Activated CD4-positive, alpha-beta T cell treated with anti-CD3 and anti-CD28 coated beads, Interleukin-2, amount 50 U/mL, for 16 hours (primary cell): ENCODE data around the gene NR1D2.
"Not testable (repeated sequence)": the region's sequence is repeated elsewhere in the genome, so short reads cannot be mapped to it uniquely, and the experiment has no call there.

Experiments
- DNase-seq: peaks from one replicate; pipeline ENCODE4 v3.0.0-alpha.2; 2020

The NR1D2 gene

GRCh38 chr3:23944861-23945662 lies at the start of gene NR1D2:
NR1D2 (plus strand) TSS chr3:23945286; CDS start chr3:23945579, 293 bp downstream.
- peak; percentile 76 for DNase-seq

- no peak for DNase-seq
Measured at GRCh38 chr3:23900744-23901143, 44.3 kb upstream of the NR1D2 start.

GRCh38 chr3:23904545-23904944 lies 40.5 kb upstream of the NR1D2 start:
- no peak for DNase-seq

GRCh38 chr3:23909341-23909740 lies 35.7 kb upstream of the NR1D2 start:
- no peak for DNase-seq

GRCh38 chr3:23911397-23911796 lies 33.7 kb upstream of the NR1D2 start:
- DNase-seq, result no peak

GRCh38 chr3:23912335-23912734 lies 32.8 kb upstream of the NR1D2 start:
- not testable (repeated sequence) for DNase-seq

GRCh38 chr3:23913182-23913581 lies 31.9 kb upstream of the NR1D2 start:
- DNase-seq, result no peak

- DNase-seq, result no peak
Measured at GRCh38 chr3:23913873-23914743, 31.0 kb upstream of the NR1D2 start.

- DNase-seq, result no peak
Measured at GRCh38 chr3:23915537-23916108, 29.5 kb upstream of the NR1D2 start.

GRCh38 chr3:23916152-23916885 lies 28.8 kb upstream of the NR1D2 start:
- no peak for DNase-seq

- peak; percentile 98 for DNase-seq
Measured at GRCh38 chr3:23916886-23917678, 28.0 kb upstream of the NR1D2 start, which contains the start of the genes NKIRAS1 and RPL15. NKIRAS1 (minus strand) TSS chr3:23916990; CDS start chr3:23910904, 6,086 bp downstream. RPL15 (plus strand) TSS chr3:23917132; CDS start chr3:23917860, 728 bp downstream.

- DNase-seq, result not testable (repeated sequence)
Measured at GRCh38 chr3:23917679-23918303, 27.3 kb upstream of the NR1D2 start.

- not testable (repeated sequence) for DNase-seq
Measured at GRCh38 chr3:23918331-23918730, 26.8 kb upstream of the NR1D2 start.

- DNase-seq, result no peak
Measured at GRCh38 chr3:23919628-23920027, 25.5 kb upstream of the NR1D2 start.

- DNase-seq, result no peak
Measured at GRCh38 chr3:23920151-23920655, 24.9 kb upstream of the NR1D2 start.

GRCh38 chr3:23921052-23921511 lies 24.0 kb upstream of the NR1D2 start:
- DNase-seq, result no peak

- no peak for DNase-seq
Measured at GRCh38 chr3:23923786-23924185, 21.3 kb upstream of the NR1D2 start.

- DNase-seq, result no peak
Measured at GRCh38 chr3:23926246-23926645, 18.8 kb upstream of the NR1D2 start.

- DNase-seq, result no peak
Measured at GRCh38 chr3:23926736-23927135, 18.4 kb upstream of the NR1D2 start.

GRCh38 chr3:23928524-23928923 lies 16.6 kb upstream of the NR1D2 start:
- no peak for DNase-seq

GRCh38 chr3:23931597-23931996 lies 13.5 kb upstream of the NR1D2 start:
- no peak for DNase-seq
